PC-9 (cell line): ENCODE results near the gene EPHB2. TPM values are rescaled to one million over a fixed set of nuclear protein-coding genes. Genes with fewer than 3 reads are reported as not detected.

Source experiments
- BruUV-seq: library from RNA; stranded (reverse); fragments of 400-500 nt; replicated peaks from 2 replicates; lab custom pipeline; 2021; lab: Mats Ljungman, UMichigan
- CTCF ChIA-PET: fragments of 300-600 bp; sonication (Branson Sonifier 250); formaldehyde crosslinking; loops from one replicate; lab custom pipeline; 2022; ENCODE audit warnings: antibody characterized with exemption; lab: Charles Lee
- POLR2A ChIA-PET: fragments of 300-600 bp; sonication (Branson Sonifier 250); formaldehyde crosslinking; loops from one replicate; lab custom pipeline; 2022; ENCODE audit warnings: antibody characterized with exemption; ENCODE audit not compliant: unreplicated experiment; lab: Charles Lee
- DNase-seq, 2 experiments: peaks; one replicate each; pipeline versions ENCODE4 v3.0.0 to v3.0.0-alpha.2; 2015 to 2022; ENCODE audit warnings: mixed read lengths in 1 of 2
- H2AFZ ChIP-seq: fragments of 200-600 bp; sonication (generic); 2 replicates; pipeline ENCODE4 v1.8.1; 2017; ENCODE audit warnings: antibody characterized with exemption
- H3F3A ChIP-seq: fragments of 200-600 bp; sonication (generic); 2 replicates; pipeline ENCODE4 v1.8.1; 2017; ENCODE audit warnings: antibody characterized with exemption, mild to moderate bottlenecking, low read depth; ENCODE audit not compliant: insufficient read depth
- H3K27ac ChIP-seq: fragments of 200-600 bp; sonication (generic); 2 replicates; pipeline ENCODE4 v1.6.1; 2016; ENCODE audit warnings: mixed run types
- H3K27me3 ChIP-seq: fragments of 200-600 bp; sonication (generic); 2 replicates; pipeline ENCODE4 v1.6.1; 2016; ENCODE audit warnings: low read depth, mixed run types; ENCODE audit not compliant: insufficient read depth
- H3K36me3 ChIP-seq: fragments of 200-600 bp; sonication (generic); 2 replicates; pipeline ENCODE4 v1.6.1; 2016; ENCODE audit warnings: low read depth, mixed run types
- H3K4me1 ChIP-seq: fragments of 200-600 bp; sonication (generic); replicated peaks from 2 replicates; pipeline ENCODE4 v1.6.1; 2016; ENCODE audit warnings: mixed run types; ENCODE audit not compliant: insufficient read depth
- H3K4me2 ChIP-seq: fragments of 200-600 bp; sonication (generic); 2 replicates; pipeline ENCODE4 v1.6.1; 2017; ENCODE audit warnings: mixed run types
- H3K4me3 ChIP-seq: fragments of 200-600 bp; sonication (generic); 2 replicates; pipeline ENCODE4 v1.6.1; 2016; ENCODE audit warnings: mixed run types
- H3K79me2 ChIP-seq: fragments of 200-600 bp; sonication (generic); 2 replicates; pipeline ENCODE4 v1.6.1; 2017; ENCODE audit warnings: low read depth, mixed run types
- H3K9me2 ChIP-seq: fragments of 200-600 bp; sonication (generic); 2 replicates; pipeline ENCODE4 v1.8.1; 2017; ENCODE audit warnings: mild to moderate bottlenecking; ENCODE audit not compliant: insufficient read depth
- H3K9me3 ChIP-seq: fragments of 200-600 bp; sonication (generic); 2 replicates; pipeline ENCODE4 v1.8.1; 2016; ENCODE audit warnings: low read depth; ENCODE audit not compliant: insufficient read depth
- H4K20me1 ChIP-seq: fragments of 200-600 bp; sonication (generic); 2 replicates; pipeline ENCODE4 v1.8.1; 2017; ENCODE audit not compliant: insufficient read depth
- EZH2 ChIP-seq: fragments of 200-600 bp; sonication (generic); IDR thresholded peaks from 2 replicates; pipeline ENCODE4 v1.8.0; 2017; ENCODE audit warnings: antibody characterized with exemption, low read depth
- intact Hi-C: fragments of 100-400 bp; cut with micrococcal nuclease; formaldehyde crosslinking; loops from one replicate; pipeline ENCODE4 v1.10.0; 2022; ENCODE audit not compliant: unreplicated experiment
- total RNA-seq: library from RNA; stranded (reverse); gene quantifications from 2 replicates; pipeline ENCODE4 v1.2.3, GENCODE V29; 2021
- TF ChIP-seq, protein P1 (sequence below): fragments of 200-600 bp; sonication (generic); conservative IDR thresholded peaks from 2 replicates; pipeline ENCODE4 v1.6.1; 2017; ENCODE audit warnings: mixed run types, antibody characterized with exemption, mild to moderate bottlenecking, moderate library complexity

The EPHB2 gene
- total RNA-seq, 1 experiment from 2014 or later: 26.7 TPM

DNA sequence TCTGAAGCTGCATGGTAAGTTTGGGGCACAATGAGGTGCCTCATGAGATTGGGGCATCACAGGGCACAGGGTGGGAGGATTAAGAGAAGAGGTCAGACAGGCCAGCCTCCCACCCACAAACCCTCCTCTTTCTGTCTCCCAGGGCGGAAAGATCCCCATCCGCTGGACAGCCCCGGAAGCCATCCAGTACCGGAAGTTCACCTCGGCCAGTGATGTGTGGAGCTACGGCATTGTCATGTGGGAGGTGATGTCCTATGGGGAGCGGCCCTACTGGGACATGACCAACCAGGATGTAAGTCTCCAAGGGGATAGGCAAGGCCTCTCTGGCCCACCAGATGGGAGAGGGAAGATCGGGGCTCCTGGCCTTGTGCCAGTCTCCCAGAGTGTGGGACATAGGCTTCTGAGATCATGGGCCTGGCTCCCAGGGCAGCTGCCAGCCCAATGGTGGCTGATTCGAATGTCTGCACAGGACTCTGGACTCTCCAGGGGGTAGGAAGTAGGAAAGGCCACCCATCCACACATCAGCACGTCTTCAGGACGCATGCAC, 198.3 kb downstream of the EPHB2 start:
- Histone ChIP-seq H3F3A (no peaks in the 10 kb centered on the region), H3K4me1 (no peaks in the 10 kb centered on the region), H3K27ac (no peak overlapping the region), H3K9me2 (no peaks in the 10 kb centered on the region), H3K9me3 (no peaks in the 10 kb centered on the region), H3K27me3 (no peaks in the 10 kb centered on the region), H3K79me2 (no peaks in the 10 kb centered on the region), H4K20me1 (no peaks in the 10 kb centered on the region), H2AFZ (no peak overlapping the region), H3K4me2 (no peak overlapping the region), H3K36me3 (no peaks in the 10 kb centered on the region), H3K4me3 (no peak overlapping the region)
- BruUV-seq: no TSS peak
- TF ChIP-seq EZH2: no peak
- TF ChIP-seq, protein P1, sequence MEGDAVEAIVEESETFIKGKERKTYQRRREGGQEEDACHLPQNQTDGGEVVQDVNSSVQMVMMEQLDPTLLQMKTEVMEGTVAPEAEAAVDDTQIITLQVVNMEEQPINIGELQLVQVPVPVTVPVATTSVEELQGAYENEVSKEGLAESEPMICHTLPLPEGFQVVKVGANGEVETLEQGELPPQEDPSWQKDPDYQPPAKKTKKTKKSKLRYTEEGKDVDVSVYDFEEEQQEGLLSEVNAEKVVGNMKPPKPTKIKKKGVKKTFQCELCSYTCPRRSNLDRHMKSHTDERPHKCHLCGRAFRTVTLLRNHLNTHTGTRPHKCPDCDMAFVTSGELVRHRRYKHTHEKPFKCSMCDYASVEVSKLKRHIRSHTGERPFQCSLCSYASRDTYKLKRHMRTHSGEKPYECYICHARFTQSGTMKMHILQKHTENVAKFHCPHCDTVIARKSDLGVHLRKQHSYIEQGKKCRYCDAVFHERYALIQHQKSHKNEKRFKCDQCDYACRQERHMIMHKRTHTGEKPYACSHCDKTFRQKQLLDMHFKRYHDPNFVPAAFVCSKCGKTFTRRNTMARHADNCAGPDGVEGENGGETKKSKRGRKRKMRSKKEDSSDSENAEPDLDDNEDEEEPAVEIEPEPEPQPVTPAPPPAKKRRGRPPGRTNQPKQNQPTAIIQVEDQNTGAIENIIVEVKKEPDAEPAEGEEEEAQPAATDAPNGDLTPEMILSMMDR: no peak
- intact Hi-C loops: no loop called here
- CTCF ChIA-PET: no interaction called here
- POLR2A ChIA-PET: no interaction called here
- no peak for DNase-seq

DNA sequence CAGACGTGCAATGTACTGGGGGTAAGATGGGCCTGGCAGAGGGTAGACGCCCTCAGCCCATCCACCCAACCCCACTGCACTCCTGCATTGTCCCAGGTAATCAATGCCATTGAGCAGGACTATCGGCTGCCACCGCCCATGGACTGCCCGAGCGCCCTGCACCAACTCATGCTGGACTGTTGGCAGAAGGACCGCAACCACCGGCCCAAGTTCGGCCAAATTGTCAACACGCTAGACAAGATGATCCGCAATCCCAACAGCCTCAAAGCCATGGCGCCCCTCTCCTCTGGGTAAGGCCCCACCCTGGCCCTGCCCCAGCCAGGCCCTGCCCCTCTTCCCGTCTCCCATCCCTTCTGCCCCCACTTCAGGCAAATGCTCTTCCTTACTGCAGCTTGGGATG, 199.6 kb downstream of the EPHB2 start:
- Histone ChIP-seq H2AFZ (no peak overlapping the region), H3K4me1 (no peaks in the 10 kb centered on the region), H3K9me2 (no peaks in the 10 kb centered on the region), H4K20me1 (no peaks in the 10 kb centered on the region), H3K4me3 (no peak overlapping the region), H3F3A (no peaks in the 10 kb centered on the region), H3K27me3 (no peaks in the 10 kb centered on the region), H3K4me2 (no peak overlapping the region), H3K27ac (no peak overlapping the region), H3K36me3 (no peaks in the 10 kb centered on the region), H3K79me2 (no peaks in the 10 kb centered on the region), H3K9me3 (no peaks in the 10 kb centered on the region)
- ChIA-PET CTCF (no interaction called here), POLR2A (no interaction called here)
- intact Hi-C loops: no loop called here
- BruUV-seq: no TSS peak
- TF ChIP-seq, protein P1: no peak
- TF ChIP-seq EZH2: no peak
- DNase-seq: no peak

DNA sequence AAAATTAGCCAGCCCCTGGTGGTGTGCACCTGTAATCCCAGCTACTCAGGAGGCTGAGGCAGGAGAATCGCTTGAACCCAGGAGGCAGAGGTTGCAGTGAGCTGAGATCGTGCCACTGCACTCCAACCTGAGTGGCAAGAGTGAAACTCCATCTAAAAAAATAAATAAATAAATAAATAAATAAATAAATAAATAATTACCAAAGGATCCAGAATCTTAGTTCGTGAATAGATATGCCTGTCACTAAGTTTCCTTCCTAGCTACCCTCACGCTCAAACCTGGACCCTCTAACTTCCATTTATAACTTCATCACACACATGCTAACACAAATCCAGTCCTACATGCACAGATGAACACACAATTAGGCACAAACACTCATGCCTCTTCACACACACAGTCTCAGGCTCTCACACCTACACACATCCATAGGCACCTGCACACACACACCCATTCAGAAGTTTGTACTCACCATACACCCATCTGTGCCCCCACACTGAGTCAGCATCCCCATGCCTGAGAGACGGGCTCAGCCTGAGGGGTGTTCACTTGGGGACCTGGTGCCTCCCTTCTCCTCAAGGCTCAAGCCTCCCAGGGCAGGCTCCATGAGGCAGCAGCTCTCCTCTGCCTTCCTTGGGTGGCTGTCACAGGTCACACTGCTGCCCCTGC, 200.5 kb downstream of the EPHB2 start:
- Histone ChIP-seq H3K4me2 (no peak overlapping the region), H3K27me3 (no peaks in the 10 kb centered on the region), H3F3A (no peaks in the 10 kb centered on the region), H3K27ac (no peak overlapping the region), H2AFZ (no peak overlapping the region), H3K4me3 (no peak overlapping the region), H3K4me1 (no peaks in the 10 kb centered on the region), H3K9me3 (no peaks in the 10 kb centered on the region), H3K79me2 (no peaks in the 10 kb centered on the region), H3K9me2 (no peaks in the 10 kb centered on the region), H3K36me3 (no peaks in the 10 kb centered on the region), H4K20me1 (no peaks in the 10 kb centered on the region)
- ChIA-PET POLR2A (no interaction called here), CTCF (no interaction called here)
- TF ChIP-seq EZH2: no peak
- TF ChIP-seq, protein P1: no peak
- no peak for DNase-seq
- no TSS peak for BruUV-seq
- intact Hi-C loops: no loop called here
